ENCODE data around the gene OR52E2.
"Not testable (repeated sequence)": the region's sequence is repeated elsewhere in the genome, so short reads cannot be mapped to it uniquely, and the experiment has no call there.

The OR52E2 gene

GRCh38 chr11:5059391-5059790 lies at the start of gene OR52E2:
Gene OR52E2, minus strand, starts transcription at chr11:5059627. Its CDS starts 0 bp downstream, at chr11:5059627.
- no peak for DNase-seq (ENCODE audit: low read depth)

DNA sequence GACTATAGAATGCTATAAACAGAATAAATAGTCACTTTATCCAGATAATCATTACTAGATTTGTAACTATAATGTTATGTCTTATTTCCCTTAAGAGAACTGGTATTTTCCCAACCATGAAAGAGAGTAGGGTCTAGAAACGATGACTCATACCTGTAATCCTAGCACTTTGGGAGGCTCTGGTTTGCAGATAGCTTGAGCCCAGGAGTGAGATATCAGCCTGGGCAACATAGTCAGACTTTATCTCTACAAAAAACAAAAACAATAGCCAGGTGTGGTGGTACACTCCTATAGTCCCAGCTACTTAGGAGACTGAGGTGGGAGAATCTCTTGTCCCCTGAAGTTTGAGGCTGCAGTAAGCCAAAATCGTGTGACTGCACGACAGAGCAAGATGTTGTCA lies 47.9 kb upstream of the OR52E2 start:
- DNase-seq (ENCODE audit: low read depth), result no peak

DNA sequence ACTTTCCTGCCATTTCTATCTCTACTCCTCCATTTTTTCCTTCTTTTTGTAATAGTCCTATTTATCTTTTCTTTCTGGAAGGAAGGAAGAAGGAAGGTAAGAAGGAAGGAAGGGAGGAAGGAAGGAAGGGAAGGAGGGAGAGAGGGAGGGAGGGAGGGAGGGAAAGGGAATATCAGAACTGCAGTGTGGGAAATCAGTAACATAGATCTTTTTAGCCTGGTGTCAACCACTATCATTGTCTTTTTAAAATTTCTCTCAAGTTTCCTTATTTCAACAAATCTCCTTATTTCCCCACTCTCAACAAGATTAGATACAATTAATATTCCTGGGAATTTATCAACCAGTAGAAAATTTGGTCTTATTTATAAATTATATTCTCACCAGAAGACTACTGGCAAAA lies 43.6 kb upstream of the OR52E2 start:
- DNase-seq (ENCODE audit: low read depth), result no peak

DNA sequence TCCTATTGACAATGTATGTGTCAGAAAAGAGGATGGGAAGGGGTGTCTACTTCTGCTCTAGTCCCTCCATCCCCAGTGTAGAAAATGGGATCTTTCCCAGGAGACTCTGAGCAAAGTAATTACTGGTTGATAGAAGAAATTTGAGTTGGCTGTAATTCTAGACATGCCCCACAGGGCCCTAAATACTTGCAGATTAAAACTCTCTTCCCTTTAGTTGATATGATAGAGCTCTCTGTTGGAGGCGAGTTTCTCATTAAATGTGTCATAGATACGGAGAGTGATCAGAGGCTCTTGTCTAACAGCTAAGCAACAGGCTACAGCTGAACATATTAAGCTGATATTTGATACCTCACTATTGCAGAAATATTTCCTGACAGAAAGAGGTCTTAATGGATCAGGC lies 42.8 kb upstream of the OR52E2 start:
- DNase-seq (ENCODE audit: low read depth), result no peak

GRCh38 chr11:5096011-5096410 lies 36.6 kb upstream of the OR52E2 start:
- DNase-seq (ENCODE audit: low read depth), result no peak

- no peak for DNase-seq (ENCODE audit: low read depth)
Observed at GRCh38 chr11:5092821-5093585, 33.6 kb upstream of the OR52E2 start.

GRCh38 chr11:5090668-5091067 lies 31.2 kb upstream of the OR52E2 start:
- DNase-seq (ENCODE audit: low read depth), result no peak

DNA sequence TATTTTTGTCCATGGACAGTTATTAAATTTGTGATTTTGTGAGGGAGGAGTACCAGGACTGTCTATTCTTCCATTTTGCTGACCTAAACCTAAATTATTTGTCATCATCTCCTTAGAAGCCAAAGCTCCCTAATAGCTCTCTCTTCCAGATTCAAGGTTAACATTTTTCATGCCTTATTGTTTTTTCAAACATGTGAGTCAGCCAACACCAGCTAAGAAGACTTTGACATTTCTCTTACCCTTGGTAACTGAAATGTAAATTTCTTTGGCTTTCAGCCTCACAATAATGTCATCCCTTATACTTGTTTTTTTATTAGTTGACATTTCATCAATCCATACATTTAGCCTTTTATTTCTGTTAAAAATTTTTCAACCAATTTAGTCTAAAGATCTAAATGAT lies 29.1 kb upstream of the OR52E2 start:
- DNase-seq (ENCODE audit: low read depth), result no peak

GRCh38 chr11:5083602-5084001 lies 24.2 kb upstream of the OR52E2 start:
- DNase-seq (ENCODE audit: low read depth), result no peak

- no peak for DNase-seq (ENCODE audit: low read depth)
Observed at GRCh38 chr11:5081405-5081804, 22.0 kb upstream of the OR52E2 start.

GRCh38 chr11:5071799-5072198 lies 12.4 kb upstream of the OR52E2 start:
- DNase-seq (ENCODE audit: low read depth), result no peak

GRCh38 chr11:5069272-5069671 lies 9.8 kb upstream of the OR52E2 start, which contains the start of gene OR52E1:
Gene OR52E1, plus strand, starts transcription at chr11:5069572.
- no peak for DNase-seq (ENCODE audit: low read depth)

GRCh38 chr11:5065027-5065426 lies 5.6 kb upstream of the OR52E2 start:
- no peak for DNase-seq (ENCODE audit: low read depth)

DNA sequence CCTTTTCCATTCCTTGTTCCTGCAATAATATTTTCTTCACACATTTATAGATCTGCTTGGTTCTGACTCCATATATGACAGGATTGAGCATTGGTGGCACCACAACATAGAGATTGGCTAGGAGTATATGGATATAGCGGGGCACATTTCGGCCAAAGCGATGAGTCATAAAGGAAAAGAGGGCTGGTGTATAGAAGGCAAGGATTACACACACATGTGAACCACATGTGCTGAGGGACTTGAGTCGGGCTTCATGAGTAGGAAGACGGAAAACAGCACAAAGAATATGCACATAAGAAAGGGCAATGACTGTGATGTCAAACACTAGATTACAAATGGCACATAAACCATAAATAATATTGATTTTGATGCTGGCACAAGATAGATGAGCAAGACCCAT lies 748 bp downstream of the OR52E2 start:
- not testable (repeated sequence) for DNase-seq (ENCODE audit: low read depth)

DNA sequence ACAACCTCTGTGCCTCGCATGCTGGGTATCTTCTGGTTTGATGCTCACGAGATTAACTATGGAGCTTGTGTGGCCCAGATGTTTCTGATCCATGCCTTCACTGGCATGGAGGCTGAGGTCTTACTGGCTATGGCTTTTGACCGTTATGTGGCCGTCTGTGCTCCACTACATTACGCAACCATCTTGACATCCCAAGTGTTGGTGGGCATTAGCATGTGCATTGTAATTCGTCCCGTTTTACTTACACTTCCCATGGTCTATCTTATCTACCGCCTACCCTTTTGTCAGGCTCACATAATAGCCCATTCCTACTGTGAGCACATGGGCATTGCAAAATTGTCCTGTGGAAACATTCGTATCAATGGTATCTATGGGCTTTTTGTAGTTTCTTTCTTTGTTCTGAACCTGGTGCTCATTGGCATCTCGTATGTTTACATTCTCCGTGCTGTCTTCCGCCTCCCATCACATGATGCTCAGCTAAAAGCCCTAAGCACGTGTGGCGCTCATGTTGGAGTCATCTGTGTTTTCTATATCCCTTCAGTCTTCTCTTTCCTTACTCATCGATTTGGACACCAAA lies 12.6 kb downstream of the OR52E2 start:
- no peak for DNase-seq (ENCODE audit: low read depth)

DNA sequence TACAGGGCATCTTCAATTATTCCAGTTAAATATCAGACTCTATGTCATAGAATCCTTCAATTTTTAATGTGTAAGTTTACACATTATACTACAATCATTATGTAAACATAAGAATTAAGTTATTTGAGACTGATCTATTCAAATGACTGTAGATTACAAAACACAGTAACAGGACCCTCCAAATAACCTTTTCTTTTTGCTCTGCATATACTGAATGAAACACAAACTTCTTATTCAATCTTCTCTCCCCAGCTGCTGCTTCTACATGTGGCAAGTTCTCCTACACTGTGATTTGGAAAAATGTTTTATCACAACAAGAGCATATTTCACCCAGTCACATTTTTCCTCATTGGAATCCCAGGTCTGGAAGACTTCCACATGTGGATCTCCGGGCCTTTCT lies 13.2 kb downstream of the OR52E2 start, which contains the start of gene OR52J3:
TSS of gene OR52J3 (plus strand) at position 301 of the 400 bp plus-strand sequence. CDS start at position 301, 0 bp downstream.
- DNase-seq (ENCODE audit: low read depth), result no peak

GRCh38 chr11:5043380-5043779 lies 16.0 kb downstream of the OR52E2 start:
- DNase-seq (ENCODE audit: low read depth), result no peak

DNA sequence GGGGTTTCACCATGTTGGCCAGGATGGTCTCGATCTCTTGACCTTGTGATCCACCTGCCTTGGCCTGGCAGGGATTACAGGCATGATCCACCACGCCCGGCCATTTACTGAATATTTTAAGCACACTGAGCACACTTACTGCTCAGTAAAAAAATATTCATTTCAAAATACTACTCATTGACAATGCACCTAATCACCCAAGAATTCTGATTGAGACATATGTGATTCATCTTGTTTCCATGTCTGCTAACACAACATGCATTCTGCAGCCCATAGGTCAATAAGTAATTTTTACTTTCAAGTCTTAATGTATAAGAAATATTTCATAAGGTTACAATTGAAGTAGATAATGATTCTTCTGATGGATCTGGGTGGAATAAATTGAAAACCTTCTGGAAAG lies 17.3 kb downstream of the OR52E2 start:
- no peak for DNase-seq (ENCODE audit: low read depth)

DNA sequence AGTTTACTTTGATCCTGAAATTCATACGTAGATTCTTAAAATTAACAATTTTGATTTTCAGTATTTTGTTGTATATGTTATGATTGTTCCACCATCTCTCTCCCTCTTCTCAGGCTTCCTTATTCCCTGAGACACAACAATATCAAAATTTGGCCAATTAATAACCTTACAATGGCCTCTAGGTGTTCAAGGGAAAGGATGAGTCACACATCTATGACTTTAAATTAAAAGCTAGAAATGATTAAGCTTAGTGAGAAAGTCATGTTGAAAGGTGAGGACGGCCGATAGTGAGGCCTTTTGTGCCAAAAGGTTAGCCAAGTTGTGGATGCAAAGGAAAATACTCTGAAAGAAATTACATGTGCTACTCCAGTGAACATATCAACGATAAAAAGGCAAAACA lies 18.6 kb downstream of the OR52E2 start:
- DNase-seq (ENCODE audit: low read depth), result no peak

DNA sequence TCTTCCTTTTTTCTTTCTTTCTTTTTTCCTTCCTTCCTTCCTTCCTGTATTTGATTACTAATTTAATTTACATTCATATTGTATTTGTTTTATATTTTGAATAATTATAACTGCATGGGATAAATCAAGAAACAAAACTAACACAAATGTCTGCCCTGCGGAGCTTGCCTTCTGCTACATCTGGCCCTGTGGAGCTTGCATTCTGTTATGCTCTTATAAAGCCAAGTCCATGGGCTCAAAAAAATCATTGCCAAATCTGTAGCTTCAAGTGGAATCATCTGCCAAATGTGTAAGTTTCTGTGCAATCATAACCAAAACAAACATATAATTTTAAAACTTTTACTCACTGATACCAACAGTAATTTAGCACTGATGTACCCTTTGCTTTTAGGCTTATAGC lies 21.1 kb downstream of the OR52E2 start:
- DNase-seq (ENCODE audit: low read depth), result no peak

DNA sequence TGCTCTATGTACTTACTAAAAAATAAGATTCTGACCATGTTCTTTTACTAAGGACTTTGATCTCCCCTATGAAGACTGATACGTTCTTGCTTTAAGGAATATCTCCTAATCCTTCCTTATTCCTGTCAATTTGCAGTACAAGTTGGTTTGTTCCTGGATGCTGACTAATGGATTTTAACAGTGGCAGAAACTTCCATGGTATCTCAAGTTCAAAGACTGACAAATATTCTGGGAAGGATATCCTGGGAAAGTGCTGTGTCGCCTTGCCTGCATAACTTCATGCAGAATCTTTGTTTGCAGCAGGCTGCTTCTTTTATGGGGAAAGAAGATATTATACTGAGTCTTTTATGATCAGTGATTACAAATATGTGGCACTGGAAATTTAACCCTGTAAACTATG lies 21.5 kb downstream of the OR52E2 start:
- no peak for DNase-seq (ENCODE audit: low read depth)

GRCh38 chr11:5036669-5037068 lies 22.8 kb downstream of the OR52E2 start:
- no peak for DNase-seq (ENCODE audit: low read depth)

- DNase-seq (ENCODE audit: low read depth), result no peak
Observed at GRCh38 chr11:5021996-5022395, 37.4 kb downstream of the OR52E2 start.

GRCh38 chr11:5013012-5013411 lies 46.4 kb downstream of the OR52E2 start:
- no peak for DNase-seq (ENCODE audit: low read depth)
